BLaER1 (cell line): ENCODE results near the gene SAMD11.
A peak's percentile ranks its signal among the peaks of the same experiment; 100 is the strongest.
"Not testable (repeated sequence)": the region's sequence is repeated elsewhere in the genome, so short reads cannot be mapped to it uniquely, and the experiment has no call there.

Source experiments
- H3K27ac ChIP-seq: shearing (Covaris generic); formaldehyde crosslinking; 2 replicates; pipeline ENCODE4 v1.8.1; 2022
- H3K27me3 ChIP-seq: shearing (Covaris generic); formaldehyde crosslinking; 2 replicates; pipeline ENCODE4 v1.8.1; 2022
- H3K36me3 ChIP-seq: shearing (Covaris generic); formaldehyde crosslinking; 2 replicates; pipeline ENCODE4 v1.8.1; 2022
- H3K4me1 ChIP-seq: shearing (Covaris generic); formaldehyde crosslinking; 2 replicates; pipeline ENCODE4 v1.8.1; 2022
- H3K4me2 ChIP-seq: shearing (Covaris generic); formaldehyde crosslinking; 2 replicates; pipeline ENCODE4 v1.8.1; 2022
- H3K4me3 ChIP-seq: shearing (Covaris generic); formaldehyde crosslinking; 2 replicates; pipeline ENCODE4 v1.8.1; 2022
- H3K9ac ChIP-seq: shearing (Covaris generic); formaldehyde crosslinking; 2 replicates; pipeline ENCODE4 v1.8.1; 2022
- H3K9me3 ChIP-seq: shearing (Covaris generic); formaldehyde crosslinking; 2 replicates; pipeline ENCODE4 v1.8.1; 2022
- H4K20me1 ChIP-seq: shearing (Covaris generic); formaldehyde crosslinking; 2 replicates; pipeline ENCODE4 v1.8.1; 2022
- Cebpa-rat ChIP-seq: shearing (Covaris generic); IDR thresholded peaks from 2 replicates; pipeline ENCODE4 v1.8.1; 2022

The SAMD11 gene

GRCh38 chr1:981491-981954 is 57.8 kb downstream of the SAMD11 start:
- Histone ChIP-seq H4K20me1 (no peaks in the 10 kb centered on the region), H3K4me2 (peak overlapping the region; percentile 70)
- TF ChIP-seq Cebpa-rat, result no peak

GRCh38 chr1:981955-982558 is 58.3 kb downstream of the SAMD11 start, which contains the start of gene PERM1:
Gene PERM1, minus strand, starts transcription at chr1:982093. Its CDS starts 1,064 bp downstream, at chr1:981029.
- Histone ChIP-seq H3K4me3 (no peak within 1 kb of the TSS), H3K9me3 (no peaks in the 10 kb centered on the region), H3K4me1 (peaks cover 13% of the 10 kb centered on the region), H3K4me2 (peak within 1 kb of the TSS; percentile 70), H4K20me1 (no peaks in the 10 kb centered on the region), H3K27me3 (peaks cover 37% of the 10 kb centered on the region), H3K36me3 (no peaks in the 10 kb centered on the region), H3K9ac (peak within 1 kb of the TSS; percentile 31; the same call in 1 of the 2 replicates), H3K27ac (no peak within 1 kb of the TSS)
- TF ChIP-seq Cebpa-rat, result no peak

More at GRCh38 chr1:981491-981954, 57.8 kb downstream of the SAMD11 start:
- H3K9me3 ChIP-seq, result no peaks in the 10 kb centered on the region
- H3K36me3 ChIP-seq, result no peaks in the 10 kb centered on the region
- no peak overlapping the region for H3K4me3 ChIP-seq
- peaks cover 37% of the 10 kb centered on the region for H3K27me3 ChIP-seq
- H3K4me1 ChIP-seq, result peaks cover 13% of the 10 kb centered on the region
- 0 out of 2 replicates have a peak overlapping the region, but pooled peaks have one; percentile 2 for H3K9ac ChIP-seq
- no peak overlapping the region for H3K27ac ChIP-seq

- Histone ChIP-seq H3K4me1 (peaks cover 13% of the 10 kb centered on the region), H4K20me1 (no peaks in the 10 kb centered on the region), H3K4me3 (no peak overlapping the region), H3K27ac (no peak overlapping the region), H3K9ac (no peak overlapping the region; the same call in 1 of the 2 replicates), H3K9me3 (no peaks in the 10 kb centered on the region), H3K4me2 (no peak overlapping the region), H3K27me3 (peaks cover 37% of the 10 kb centered on the region), H3K36me3 (no peaks in the 10 kb centered on the region)
- TF ChIP-seq Cebpa-rat, result no peak
Measured at GRCh38 chr1:982765-983436, 59.2 kb downstream of the SAMD11 start.

- TF ChIP-seq Cebpa-rat, result no peak
Measured at GRCh38 chr1:983798-984475, 60.2 kb downstream of the SAMD11 start.

GRCh38 chr1:984476-984814 is 60.7 kb downstream of the SAMD11 start:
- Histone ChIP-seq H3K27me3 (peaks cover 37% of the 10 kb centered on the region), H3K4me2 (peak overlapping the region; percentile 54), H3K27ac (no peak overlapping the region), H4K20me1 (no peaks in the 10 kb centered on the region), H3K9me3 (no peaks in the 10 kb centered on the region; the same call in 1 of the 2 replicates), H3K36me3 (no peaks in the 10 kb centered on the region), H3K4me3 (no peak overlapping the region), H3K4me1 (peaks cover 13% of the 10 kb centered on the region), H3K9ac (no peak overlapping the region)
- TF ChIP-seq Cebpa-rat, result no peak

More at GRCh38 chr1:983798-984475, 60.2 kb downstream of the SAMD11 start:
- Histone ChIP-seq H3K27me3 (peaks cover 37% of the 10 kb centered on the region), H3K36me3 (no peaks in the 10 kb centered on the region), H3K9ac (no peak overlapping the region; the same call in 1 of the 2 replicates), H3K4me3 (no peak overlapping the region), H3K9me3 (no peaks in the 10 kb centered on the region; the same call in 1 of the 2 replicates), H3K4me2 (peak overlapping the region; percentile 54), H4K20me1 (no peaks in the 10 kb centered on the region), H3K27ac (no peak overlapping the region), H3K4me1 (peaks cover 13% of the 10 kb centered on the region)

GRCh38 chr1:985126-985525 is 61.4 kb downstream of the SAMD11 start:
- H4K20me1 ChIP-seq, result no peaks in the 10 kb centered on the region
- TF ChIP-seq Cebpa-rat, result no peak
- H3K4me2 ChIP-seq, result no peak overlapping the region
- no peak overlapping the region for H3K4me3 ChIP-seq
- H3K27me3 ChIP-seq, result peaks cover 37% of the 10 kb centered on the region
- H3K27ac ChIP-seq, result no peak overlapping the region
- no peaks in the 10 kb centered on the region for H3K36me3 ChIP-seq
- no peaks in the 10 kb centered on the region; the same call in 1 of the 2 replicates for H3K9me3 ChIP-seq
- no peak overlapping the region for H3K9ac ChIP-seq
- H3K4me1 ChIP-seq, result peaks cover 13% of the 10 kb centered on the region

- H3K36me3 ChIP-seq, H4K20me1 ChIP-seq, H3K9ac ChIP-seq, H3K9me3 ChIP-seq, H3K27ac ChIP-seq, H3K4me3 ChIP-seq, H3K4me2 ChIP-seq, H3K4me1 ChIP-seq: not testable (repeated sequence)
- H3K27me3 ChIP-seq, result peaks cover 25% of the 10 kb centered on the region
Measured at GRCh38 chr1:988061-988460, 64.3 kb downstream of the SAMD11 start.

GRCh38 chr1:991275-991674 is 67.6 kb downstream of the SAMD11 start:
- not testable (repeated sequence) for H4K20me1 ChIP-seq, H3K9me3 ChIP-seq, H3K4me2 ChIP-seq, H3K9ac ChIP-seq, H3K4me3 ChIP-seq, H3K36me3 ChIP-seq, H3K4me1 ChIP-seq, H3K27ac ChIP-seq
- peaks cover 26% of the 10 kb centered on the region for H3K27me3 ChIP-seq

- peaks cover 4% of the 10 kb centered on the region for H4K20me1 ChIP-seq
- H3K36me3 ChIP-seq, result no peaks in the 10 kb centered on the region
- no peak overlapping the region for H3K27ac ChIP-seq
- no peak overlapping the region for H3K9ac ChIP-seq
- H3K9me3 ChIP-seq, result peaks cover 5% of the 10 kb centered on the region
- no peak overlapping the region for H3K4me3 ChIP-seq
- no peaks in the 10 kb centered on the region for H3K4me1 ChIP-seq
- peaks cover 33% of the 10 kb centered on the region for H3K27me3 ChIP-seq
- no peak for TF ChIP-seq Cebpa-rat
- H3K4me2 ChIP-seq, result no peak overlapping the region
Measured at GRCh38 chr1:991895-992294, 68.2 kb downstream of the SAMD11 start.

- TF ChIP-seq Cebpa-rat, result no peak
- peaks cover 5% of the 10 kb centered on the region for H3K9me3 ChIP-seq
- H3K4me3 ChIP-seq, result no peak overlapping the region
- H3K36me3 ChIP-seq, result no peaks in the 10 kb centered on the region
- H3K9ac ChIP-seq, result no peak overlapping the region
- peaks cover 37% of the 10 kb centered on the region for H3K27me3 ChIP-seq
- no peak overlapping the region for H3K27ac ChIP-seq
- peaks cover 3% of the 10 kb centered on the region; the same call in 1 of the 2 replicates for H3K4me1 ChIP-seq
- peaks cover 8% of the 10 kb centered on the region for H4K20me1 ChIP-seq
- no peak overlapping the region for H3K4me2 ChIP-seq
Measured at GRCh38 chr1:992362-992761, 68.6 kb downstream of the SAMD11 start.
